Neuronal stem cell (in vitro differentiated cells): ENCODE data around the gene SCMH1.

ENCODE experiments used
- DNase-seq: peaks from one replicate; pipeline ENCODE4 v3.0.0-alpha.2; 2013; ENCODE audit warnings: low spot score
- H2AFZ ChIP-seq: one replicate; pipeline ENCODE4 v1.6.1; 2013; ENCODE audit warnings: mild to moderate bottlenecking, low read length, inconsistent platforms
- H2AK5ac ChIP-seq: 2 replicates; pipeline ENCODE4 v1.6.1; 2013; ENCODE audit warnings: low read depth, mild to moderate bottlenecking, inconsistent platforms, low read length, moderate library complexity, mixed read lengths
- H2BK120ac ChIP-seq: 2 replicates; pipeline ENCODE4 v1.6.1; 2013; ENCODE audit warnings: low read depth, mild to moderate bottlenecking, inconsistent platforms, low read length, moderate library complexity, mixed read lengths
- H2BK12ac ChIP-seq: one replicate; pipeline ENCODE4 v1.6.1; 2013; ENCODE audit warnings: low read length, inconsistent platforms
- H2BK15ac ChIP-seq: 2 replicates; pipeline ENCODE4 v1.6.1; 2013; ENCODE audit warnings: mild to moderate bottlenecking, low read length, inconsistent platforms, mixed read lengths
- H2BK5ac ChIP-seq: one replicate; pipeline ENCODE4 v1.6.1; 2013; ENCODE audit warnings: inconsistent platforms, mild to moderate bottlenecking, low read length, moderate library complexity
- H3K14ac ChIP-seq: one replicate; pipeline ENCODE4 v1.6.1; 2013; ENCODE audit warnings: low read length, inconsistent platforms
- H3K18ac ChIP-seq: 2 replicates; pipeline ENCODE4 v1.6.1; 2013; ENCODE audit warnings: low read length, inconsistent platforms
- H3K23ac ChIP-seq: 2 replicates; pipeline ENCODE4 v1.6.1; 2013; ENCODE audit warnings: low read depth, mild to moderate bottlenecking, mixed read lengths, low read length, inconsistent platforms; ENCODE audit not compliant: poor library complexity
- H3K27ac ChIP-seq: replicated peaks from 3 replicates; pipeline ENCODE4 v1.5.1; 2013; ENCODE audit warnings: low read length, inconsistent platforms
- H3K27me3 ChIP-seq, 3 experiments: 2 replicates each; pipeline ENCODE4 v1.6.1; 2013; ENCODE audit warnings: low read length in 3 of 3, mild to moderate bottlenecking in 2 of 3, inconsistent platforms in 1 of 3, low read depth in 1 of 3, mixed read lengths in 1 of 3, moderate library complexity in 1 of 3; ENCODE audit not compliant: control insufficient read depth in 3 of 3, insufficient read depth in 3 of 3
- H3K36me3 ChIP-seq, 2 donors: replicated peaks in 1 of 2; 2 replicates each; pipeline ENCODE4 v1.6.1; 2013; ENCODE audit warnings: low read length in 2 of 2; ENCODE audit not compliant: control insufficient read depth in 2 of 2, insufficient read depth in 2 of 2
- H3K4ac ChIP-seq: 2 replicates; pipeline ENCODE4 v1.6.1; 2013; ENCODE audit warnings: inconsistent platforms, mild to moderate bottlenecking, low read length, moderate library complexity
- H3K4me1 ChIP-seq, 2 donors: 1 replicate in 1 of 2; 2 replicates in 1 of 2; pipeline ENCODE4 v1.6.1; 2013; ENCODE audit warnings: low read length in 2 of 2, low read depth in 1 of 2; ENCODE audit not compliant: control insufficient read depth in 2 of 2, insufficient read depth in 1 of 2
- H3K4me2 ChIP-seq: one replicate; pipeline ENCODE4 v1.6.1; 2013; ENCODE audit warnings: mild to moderate bottlenecking, low read length, inconsistent platforms; ENCODE audit not compliant: insufficient read depth, poor library complexity, severe bottlenecking
- H3K4me3 ChIP-seq, 2 donors: 2 replicates each; pipeline ENCODE4 v1.5.1; 2013; ENCODE audit warnings: low read length in 2 of 2, mild to moderate bottlenecking in 2 of 2, inconsistent platforms in 1 of 2, moderate library complexity in 1 of 2
- H3K79me1 ChIP-seq: one replicate; pipeline ENCODE4 v1.6.1; 2013; ENCODE audit warnings: low read depth, mild to moderate bottlenecking, inconsistent platforms, low read length, moderate library complexity
- H3K9ac ChIP-seq: one replicate; pipeline ENCODE4 v1.6.1; 2013; ENCODE audit warnings: mild to moderate bottlenecking, low read depth, low read length, inconsistent platforms; ENCODE audit not compliant: poor library complexity
- H3K9me3 ChIP-seq, 2 donors: replicated peaks in 1 of 2; 2 replicates each; pipeline versions ENCODE3 to v1.6.1; 2013; ENCODE audit warnings: low read length in 2 of 2, mild to moderate bottlenecking in 2 of 2, inconsistent platforms in 1 of 2, low read depth in 1 of 2, mixed read lengths in 1 of 2, moderate library complexity in 1 of 2; ENCODE audit not compliant: control insufficient read depth in 2 of 2, insufficient read depth in 1 of 2
- H4K8ac ChIP-seq: one replicate; pipeline ENCODE4 v1.6.1; 2013; ENCODE audit warnings: low read depth, mild to moderate bottlenecking, inconsistent platforms, low read length, moderate library complexity
- H4K91ac ChIP-seq: one replicate; pipeline ENCODE4 v1.6.1; 2013; ENCODE audit warnings: low read length, low read depth, mild to moderate bottlenecking, inconsistent platforms; ENCODE audit not compliant: poor library complexity
- WGBS, 2 donors: extraction: QIAGEN DNeasy Blood & Tissue Kit; methylation state at CpG; one replicate each; pipeline ENCODE4 v1.1.7; 2013; ENCODE audit warnings: missing lambda C conversion rate in 2 of 2, mixed read lengths in 1 of 2; ENCODE audit not compliant: insufficient read length in 2 of 2, insufficient replicate concordance in 1 of 2; ENCODE audit errors: extremely low coverage in 2 of 2; 5-methylcytosine and 5-hydroxymethylcytosine counted together

The SCMH1 gene

GRCh38 chr1:41174170-41174569, 67.9 kb downstream of the SCMH1 start:
- Histone ChIP-seq H2BK5ac (no peak overlapping the region), H2BK12ac (no peak overlapping the region), H3K9ac (no peak overlapping the region), H2AFZ (no peak overlapping the region), H4K91ac (no peak overlapping the region), H2BK15ac (no peak overlapping the region), H4K8ac (no peak overlapping the region), H2BK120ac (no peak overlapping the region), H3K36me3 (peaks cover 2 to 19% of the 10 kb centered on the region in 2 donors), H3K79me1 (no peaks in the 10 kb centered on the region), H3K4ac (no peak overlapping the region), H2AK5ac (no peak overlapping the region), H3K4me2 (no peak overlapping the region), H3K18ac (no peak overlapping the region), H3K27me3 (no peaks in the 10 kb centered on the region), H3K9me3 (peaks cover 12 to 19% of the 10 kb centered on the region in 2 donors), H3K23ac (no peak overlapping the region), H3K4me3 (no peak overlapping the region), H3K4me1 (no peaks in the 10 kb centered on the region), H3K27ac (no peak overlapping the region), H3K14ac (no peak overlapping the region)
- no CpG with 5 or more reads among the region's 1 CpG for WGBS, 2 donors
- no peak for DNase-seq

DNA sequence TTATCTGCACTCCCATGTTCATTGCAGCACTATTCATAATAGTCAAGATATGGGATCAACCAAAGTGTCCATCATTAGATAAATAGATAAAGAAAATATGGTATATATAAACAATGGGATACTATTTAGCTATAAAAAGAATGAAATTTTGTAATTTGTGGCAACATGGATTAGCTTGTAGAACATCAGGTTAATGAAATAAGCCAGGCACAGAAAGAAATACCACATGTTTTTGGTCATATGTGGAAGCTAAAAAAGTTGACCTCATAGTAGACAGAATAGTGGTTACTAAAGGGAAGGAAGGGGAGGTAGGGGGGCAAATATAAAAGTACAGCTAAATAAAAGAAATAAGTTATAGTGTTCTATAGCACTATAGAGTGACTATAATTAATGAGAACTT, 68.5 kb downstream of the SCMH1 start:
- Histone ChIP-seq H3K23ac (no peak overlapping the region), H3K4ac (no peak overlapping the region), H2AK5ac (no peak overlapping the region), H3K27me3 (no peaks in the 10 kb centered on the region), H2AFZ (no peak overlapping the region), H3K79me1 (no peaks in the 10 kb centered on the region), H3K27ac (no peak overlapping the region), H2BK120ac (no peak overlapping the region), H3K36me3 (peaks cover 5 to 24% of the 10 kb centered on the region in 2 donors), H4K8ac (no peak overlapping the region), H3K18ac (no peak overlapping the region), H4K91ac (no peak overlapping the region), H3K9ac (no peak overlapping the region), H3K4me3 (no peak overlapping the region), H3K4me2 (no peak overlapping the region), H3K9me3 (peaks cover 17 to 24% of the 10 kb centered on the region in 2 donors), H3K4me1 (no peaks in the 10 kb centered on the region), H2BK5ac (no peak overlapping the region), H2BK12ac (no peak overlapping the region), H3K14ac (no peak overlapping the region), H2BK15ac (no peak overlapping the region)
- DNase-seq: no peak

DNA sequence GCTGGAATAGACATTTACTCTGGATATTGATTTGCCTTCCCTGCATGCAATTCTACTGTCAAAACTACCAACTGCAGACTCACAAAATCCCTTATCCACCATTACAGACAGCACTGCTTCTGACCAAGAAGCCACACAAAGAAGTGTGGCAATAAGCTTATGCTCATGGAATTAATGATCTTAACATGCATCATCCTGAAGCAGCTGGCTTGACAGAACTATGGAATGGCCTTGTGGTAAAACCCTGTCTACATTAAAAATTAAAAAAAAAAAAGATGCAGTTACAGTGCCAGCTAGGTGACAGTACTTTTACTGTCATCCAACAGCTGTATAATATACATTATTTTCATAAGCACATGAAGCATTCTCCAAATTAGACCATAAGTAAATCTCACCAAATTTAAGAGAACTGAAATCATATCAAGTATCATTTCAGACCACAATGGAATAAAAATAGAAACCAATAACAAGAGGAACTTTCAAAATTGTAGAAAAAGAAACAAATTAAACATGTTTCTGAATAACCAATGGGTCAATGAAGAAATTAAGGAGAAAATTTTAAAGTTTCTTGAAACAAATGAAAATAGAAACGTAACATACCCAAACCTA, 70.7 kb downstream of the SCMH1 start:
- no peak overlapping the region for H3K18ac ChIP-seq
- H3K9me3 ChIP-seq: peaks cover 18 to 41% of the 10 kb centered on the region in 2 donors
- no peak for DNase-seq
- no peak overlapping the region for H3K27ac ChIP-seq
- no peak overlapping the region for H4K8ac ChIP-seq
- H2BK5ac ChIP-seq: no peak overlapping the region
- H3K4ac ChIP-seq: no peak overlapping the region
- H4K91ac ChIP-seq: no peak overlapping the region
- no CpG with 5 or more reads among the region's 1 CpG for WGBS, 2 donors
- no peak overlapping the region for H3K14ac ChIP-seq
- no peaks in the 10 kb centered on the region for H3K4me1 ChIP-seq
- H2BK15ac ChIP-seq: no peak overlapping the region
- H2BK120ac ChIP-seq: no peak overlapping the region
- H3K27me3 ChIP-seq: no peaks in the 10 kb centered on the region
- H3K9ac ChIP-seq: no peak overlapping the region
- no peak overlapping the region for H3K4me3 ChIP-seq
- no peak overlapping the region for H2BK12ac ChIP-seq
- no peaks in the 10 kb centered on the region for H3K79me1 ChIP-seq
- no peak overlapping the region for H3K4me2 ChIP-seq
- no peak overlapping the region for H3K23ac ChIP-seq
- no peak overlapping the region for H2AK5ac ChIP-seq
- H3K36me3 ChIP-seq: peaks cover 5 to 25% of the 10 kb centered on the region in 2 donors
- no peak overlapping the region for H2AFZ ChIP-seq

DNA sequence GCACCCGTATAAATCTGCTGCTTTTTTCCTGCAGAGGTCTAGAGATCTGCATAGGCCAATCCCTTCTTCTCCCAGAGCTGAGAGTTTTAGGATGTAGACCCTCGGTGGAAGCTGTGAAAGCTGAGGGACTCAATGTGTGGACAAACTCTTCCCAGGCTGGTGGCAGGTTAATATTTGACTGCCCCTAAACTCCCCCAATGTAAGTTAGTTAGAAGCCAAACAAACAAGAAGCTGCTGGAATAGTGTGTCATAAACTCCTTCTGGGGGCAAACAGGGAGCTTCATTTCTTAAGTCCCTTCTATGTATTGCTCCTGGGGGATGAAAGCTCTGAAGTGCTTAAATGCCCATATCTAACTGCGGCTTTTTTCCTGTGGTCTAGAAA, 72.3 kb downstream of the SCMH1 start:
- H3K9me3 ChIP-seq: peaks cover 13 to 32% of the 10 kb centered on the region in 2 donors
- no peak overlapping the region for H3K18ac ChIP-seq
- no peaks in the 10 kb centered on the region for H3K27me3 ChIP-seq
- H3K4me1 ChIP-seq: no peaks in the 10 kb centered on the region
- no peak overlapping the region for H3K4ac ChIP-seq
- H2AK5ac ChIP-seq: no peak overlapping the region
- no peak overlapping the region for H3K4me2 ChIP-seq
- H3K36me3 ChIP-seq: peaks cover 5 to 18% of the 10 kb centered on the region in 2 donors
- H4K8ac ChIP-seq: no peak overlapping the region
- H3K23ac ChIP-seq: no peak overlapping the region
- DNase-seq: no peak
- no peak overlapping the region for H3K9ac ChIP-seq
- H2BK120ac ChIP-seq: no peak overlapping the region
- H3K27ac ChIP-seq: no peak overlapping the region
- WGBS, 2 donors: no CpG with 5 or more reads among the region's 3 CpGs
- H3K4me3 ChIP-seq: no peak overlapping the region
- no peak overlapping the region for H2AFZ ChIP-seq
- no peak overlapping the region for H2BK15ac ChIP-seq
- H3K14ac ChIP-seq: no peak overlapping the region
- no peaks in the 10 kb centered on the region for H3K79me1 ChIP-seq
- no peak overlapping the region for H2BK5ac ChIP-seq
- no peak overlapping the region for H4K91ac ChIP-seq
- H2BK12ac ChIP-seq: no peak overlapping the region
